Keratinocyte (primary cell): ENCODE results near the gene CCDC85C. TPM values are rescaled to one million over a fixed set of nuclear protein-coding genes. Genes with fewer than 3 reads are reported as not detected.

Experiments used
- DNase-seq: peaks from one replicate; pipeline ENCODE4 v3.0.0-alpha.2; 2011; ENCODE audit warnings: low read depth, missing footprints, low spot score
- FAIRE-seq: peaks from 2 replicates; lab custom pipeline; 2011; peaks lifted over from hg19 to GRCh38; lab: Jason Lieb, UNC
- H2AFZ ChIP-seq: 2 replicates; pipeline ENCODE4 v1.6.0; 2012; ENCODE audit warnings: low read length, control low read depth, inconsistent platforms; ENCODE audit not compliant: control insufficient read depth
- H3K27ac ChIP-seq: 2 replicates; pipeline ENCODE4 v1.5.1; 2011; ENCODE audit warnings: low read length; ENCODE audit not compliant: control insufficient read depth, insufficient read depth
- H3K27me3 ChIP-seq: 3 replicates; pipeline ENCODE4 v1.6.0; 2011; ENCODE audit warnings: low read length; ENCODE audit not compliant: control insufficient read depth, insufficient read depth; ENCODE audit errors: extremely low read depth
- H3K36me3 ChIP-seq, 2 experiments: 2 replicates in 1 of 2; 3 replicates in 1 of 2; pipeline ENCODE4 v1.5.1; 2011; ENCODE audit warnings: low read length in 2 of 2, mild to moderate bottlenecking in 1 of 2; ENCODE audit not compliant: control insufficient read depth in 2 of 2, insufficient read depth in 2 of 2; ENCODE audit errors: extremely low read depth in 1 of 2
- H3K4me1 ChIP-seq: 3 replicates; pipeline ENCODE4 v1.5.1; 2011; ENCODE audit warnings: low read length; ENCODE audit not compliant: control insufficient read depth, insufficient read depth; ENCODE audit errors: extremely low read depth
- H3K4me2 ChIP-seq: 3 replicates; pipeline ENCODE4 v1.6.0; 2011; ENCODE audit warnings: low read depth, low read length; ENCODE audit not compliant: control insufficient read depth, insufficient read depth; ENCODE audit errors: extremely low read depth
- H3K4me3 ChIP-seq, 3 experiments: fragments of 200-600 bp in 1 of 3; sonication (generic) in 1 of 3; 2 replicates in 2 of 3; 3 replicates in 1 of 3; pipeline ENCODE4 v1.5.1; 2011 to 2016; ENCODE audit warnings: low read length in 3 of 3, mild to moderate bottlenecking in 3 of 3, control low read depth in 2 of 3, inconsistent platforms in 1 of 3, low read depth in 1 of 3, mixed read lengths in 1 of 3, mixed run types in 1 of 3, moderate library complexity in 1 of 3; ENCODE audit not compliant: control insufficient read depth in 2 of 3, insufficient read depth in 2 of 3; ENCODE audit errors: extremely low read depth in 1 of 3
- H3K79me2 ChIP-seq: 2 replicates; pipeline ENCODE4 v1.6.0; 2012; ENCODE audit warnings: low read length; ENCODE audit not compliant: control insufficient read depth, insufficient read depth
- H3K9ac ChIP-seq: 3 replicates; pipeline ENCODE4 v1.6.0; 2011; ENCODE audit warnings: low read length; ENCODE audit not compliant: control insufficient read depth, insufficient read depth; ENCODE audit errors: extremely low read depth
- H3K9me1 ChIP-seq: 3 replicates; pipeline ENCODE4 v1.6.0; 2011; ENCODE audit warnings: low read length; ENCODE audit not compliant: control insufficient read depth, insufficient read depth; ENCODE audit errors: extremely low read depth
- H3K9me3 ChIP-seq: 2 replicates; pipeline ENCODE4 v1.5.1; 2012; ENCODE audit warnings: low read depth, low read length; ENCODE audit not compliant: control insufficient read depth
- H4K20me1 ChIP-seq: 3 replicates; pipeline ENCODE4 v1.6.0; 2011; ENCODE audit warnings: low read length; ENCODE audit not compliant: control insufficient read depth, insufficient read depth; ENCODE audit errors: extremely low read depth
- EZH2 ChIP-seq: IDR thresholded peaks from one replicate; pipeline ENCODE4 v1.6.1; 2012; ENCODE audit warnings: inconsistent platforms, mild to moderate bottlenecking, low read length, moderate library complexity
- dilution Hi-C: fragments of 300-500 bp; cut with MboI; formaldehyde crosslinking; loops from one replicate; pipeline ENCODE4 v1.7.0; 2020; ENCODE audit warnings: low sequenced_read_pairs; ENCODE audit not compliant: extremely low pct_ligation_motif_present
- polyA plus RNA-seq, 5 experiments: library from polyadenylated mRNA; depleted of rRNA in 3 of 5; stranded (reverse) in 3 of 5; stranded (forward) in 1 of 5; unstranded in 1 of 5; fragments of >200 nt; gene quantifications; 1 replicate in 1 of 5; 2 replicates in 3 of 5; 3 replicates in 1 of 5; pipeline versions ENCODE4 v1.2.1 to v1.2.3, GENCODE V29; 2011 to 2012; ENCODE audit warnings: missing spikeins in 2 of 5, low read depth in 1 of 5, low replicate concordance in 1 of 5
- TF ChIP-seq, protein P1 (sequence below), 3 experiments: IDR thresholded peaks in 1 of 3; conservative IDR thresholded peaks in 1 of 3; optimal IDR thresholded peaks in 1 of 3; 2 replicates in 2 of 3; 3 replicates in 1 of 3; pipeline versions ENCODE3 to v1.5.1; 2011; ENCODE audit warnings: low read length in 3 of 3, mild to moderate bottlenecking in 3 of 3, moderate library complexity in 2 of 3, control low read depth in 1 of 3, inconsistent platforms in 1 of 3; ENCODE audit not compliant: insufficient read depth in 2 of 3; ENCODE audit errors: extremely low read depth in 1 of 3

CCDC85C gene
- polyA plus RNA-seq, 1 donor (not counting 4 experiments of a cell fraction or from before 2014, with no cell fraction given), result 13.2 TPM

DNA sequence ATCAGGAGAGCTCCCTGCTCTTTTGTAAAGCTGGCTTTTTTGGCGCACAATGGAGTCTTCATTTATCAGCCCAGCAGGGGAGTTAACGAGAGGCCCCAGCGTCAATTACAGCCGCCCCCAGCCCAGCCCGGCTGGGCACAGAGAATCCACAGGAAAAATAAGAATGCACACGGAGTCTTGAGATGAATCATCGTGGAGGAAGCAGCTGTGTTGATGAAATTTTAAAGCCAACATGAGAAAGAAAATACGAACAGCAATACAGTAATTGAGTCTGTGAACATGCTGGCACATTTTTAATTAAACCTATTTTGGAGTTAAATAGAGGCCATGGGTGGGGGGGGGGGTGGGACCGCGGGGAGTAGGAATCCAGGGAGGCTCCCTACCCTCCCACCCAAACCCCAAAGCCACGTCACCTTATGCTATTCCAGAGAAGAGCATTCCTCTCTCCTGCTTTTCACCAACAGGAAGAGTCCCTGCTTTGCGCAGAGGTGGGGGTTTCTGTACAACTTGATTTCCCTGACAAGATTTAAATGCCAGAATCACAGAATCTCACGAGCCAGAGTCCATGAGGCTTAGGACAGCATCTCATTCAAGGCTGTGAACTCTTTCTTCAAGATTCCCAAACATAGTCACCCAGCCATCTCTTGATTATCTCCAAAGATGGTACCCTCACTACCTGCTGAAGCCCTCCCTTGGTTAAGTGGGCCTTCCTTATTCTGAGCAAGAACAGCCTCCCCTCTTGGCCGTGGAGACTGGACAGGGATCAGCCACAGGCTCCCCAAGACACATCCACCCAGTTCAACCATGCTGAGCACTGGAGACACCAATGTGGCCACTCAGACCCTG is 72.5 kb downstream of the CCDC85C start:
- no peak overlapping the region for H3K27ac ChIP-seq
- peaks cover 0 to 11% of the 10 kb centered on the region in 2 experiments for H3K36me3 ChIP-seq
- no peaks in the 10 kb centered on the region for H3K9me3 ChIP-seq
- no peaks in the 10 kb centered on the region for H3K9me1 ChIP-seq
- H3K4me2 ChIP-seq, result no peak overlapping the region
- peaks cover 52% of the 10 kb centered on the region for H3K79me2 ChIP-seq
- no peaks in the 10 kb centered on the region for H3K27me3 ChIP-seq
- DNase-seq (no peak), FAIRE-seq (no peak)
- H2AFZ ChIP-seq, result no peak overlapping the region
- H3K4me3 ChIP-seq, result no peak overlapping the region
- no peaks in the 10 kb centered on the region for H3K4me1 ChIP-seq
- no peak for TF ChIP-seq EZH2
- TF ChIP-seq, protein P1, sequence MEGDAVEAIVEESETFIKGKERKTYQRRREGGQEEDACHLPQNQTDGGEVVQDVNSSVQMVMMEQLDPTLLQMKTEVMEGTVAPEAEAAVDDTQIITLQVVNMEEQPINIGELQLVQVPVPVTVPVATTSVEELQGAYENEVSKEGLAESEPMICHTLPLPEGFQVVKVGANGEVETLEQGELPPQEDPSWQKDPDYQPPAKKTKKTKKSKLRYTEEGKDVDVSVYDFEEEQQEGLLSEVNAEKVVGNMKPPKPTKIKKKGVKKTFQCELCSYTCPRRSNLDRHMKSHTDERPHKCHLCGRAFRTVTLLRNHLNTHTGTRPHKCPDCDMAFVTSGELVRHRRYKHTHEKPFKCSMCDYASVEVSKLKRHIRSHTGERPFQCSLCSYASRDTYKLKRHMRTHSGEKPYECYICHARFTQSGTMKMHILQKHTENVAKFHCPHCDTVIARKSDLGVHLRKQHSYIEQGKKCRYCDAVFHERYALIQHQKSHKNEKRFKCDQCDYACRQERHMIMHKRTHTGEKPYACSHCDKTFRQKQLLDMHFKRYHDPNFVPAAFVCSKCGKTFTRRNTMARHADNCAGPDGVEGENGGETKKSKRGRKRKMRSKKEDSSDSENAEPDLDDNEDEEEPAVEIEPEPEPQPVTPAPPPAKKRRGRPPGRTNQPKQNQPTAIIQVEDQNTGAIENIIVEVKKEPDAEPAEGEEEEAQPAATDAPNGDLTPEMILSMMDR (optimal IDR thresholded peaks at IDR 0.05 in 1 of 3, IDR thresholded peaks at IDR 0.05 in 1 of 3, conservative IDR thresholded peaks at IDR 0.05 in 1 of 3; ENCODE audit: extremely low read depth in 1 of 3, insufficient read depth in 2 of 3, low read length in 3 of 3), result no peak
- no peak overlapping the region for H3K9ac ChIP-seq
- dilution Hi-C loops, result no loop called here
- H4K20me1 ChIP-seq, result peaks cover 3% of the 10 kb centered on the region

DNA sequence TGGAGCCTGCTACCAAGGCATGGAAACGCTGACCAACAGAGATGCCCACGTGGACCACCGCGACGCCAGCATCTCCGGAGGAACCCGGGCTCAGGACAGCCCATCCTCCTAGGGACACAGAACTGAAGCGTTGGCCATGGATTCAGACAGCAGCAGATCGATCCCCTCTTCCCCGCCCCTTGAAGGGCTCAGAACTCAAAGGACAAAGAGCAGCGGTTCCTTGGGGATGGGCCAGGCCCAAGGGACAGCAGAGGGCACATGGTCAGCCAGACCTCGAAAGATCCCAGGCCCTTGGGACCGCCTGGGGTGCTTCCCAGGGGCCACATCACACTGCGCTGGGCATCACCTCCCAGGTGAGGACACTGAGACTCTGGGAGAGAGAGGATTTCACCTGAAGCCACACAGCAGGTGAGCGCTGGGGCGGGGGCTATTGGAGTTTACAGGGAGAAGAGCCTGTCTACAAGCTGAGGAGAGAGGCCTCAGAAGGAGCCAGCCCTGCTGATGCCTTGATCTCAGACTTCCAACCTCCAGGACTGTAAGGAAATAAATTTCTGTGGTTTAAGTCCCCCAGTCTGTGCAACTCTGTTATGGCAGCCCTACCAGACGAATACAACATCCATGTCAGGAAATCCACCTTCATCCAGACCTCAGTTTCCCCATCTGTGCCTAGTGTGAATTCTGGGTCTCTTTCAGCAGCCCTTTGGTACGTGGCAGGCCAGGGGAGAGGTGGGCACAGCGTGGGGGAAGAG is 73.4 kb downstream of the CCDC85C start:
- H4K20me1 ChIP-seq, result peaks cover 3% of the 10 kb centered on the region
- dilution Hi-C loops, result no loop called here
- no peak overlapping the region for H3K4me3 ChIP-seq
- peaks cover 47% of the 10 kb centered on the region for H3K79me2 ChIP-seq
- H3K9me1 ChIP-seq, result no peaks in the 10 kb centered on the region
- no peaks in the 10 kb centered on the region for H3K27me3 ChIP-seq
- no peak overlapping the region for H3K9ac ChIP-seq
- no peaks in the 10 kb centered on the region for H3K9me3 ChIP-seq
- FAIRE-seq (no peak), DNase-seq (no peak)
- TF ChIP-seq EZH2, result no peak
- TF ChIP-seq, protein P1 (optimal IDR thresholded peaks at IDR 0.05 in 1 of 3, IDR thresholded peaks at IDR 0.05 in 1 of 3, conservative IDR thresholded peaks at IDR 0.05 in 1 of 3; ENCODE audit: extremely low read depth in 1 of 3, insufficient read depth in 2 of 3, low read length in 3 of 3), result no peak
- H3K4me1 ChIP-seq, result no peaks in the 10 kb centered on the region
- H3K27ac ChIP-seq, result no peak overlapping the region
- no peak overlapping the region for H3K4me2 ChIP-seq
- H3K36me3 ChIP-seq, result peaks cover 0 to 8% of the 10 kb centered on the region in 2 experiments
- no peak overlapping the region for H2AFZ ChIP-seq
